Measurements from ENCODE around the gene YOD1. TPM values are rescaled to one million over a fixed set of nuclear protein-coding genes. Genes with fewer than 3 reads are reported as not detected.

Gene YOD1
- total and polyA plus RNA-seq, 2 of the 13 experiments (the other 11 are each of a cell fraction or from before 2014, with no cell fraction given), result 3.4 to 9.1 TPM

DNA sequence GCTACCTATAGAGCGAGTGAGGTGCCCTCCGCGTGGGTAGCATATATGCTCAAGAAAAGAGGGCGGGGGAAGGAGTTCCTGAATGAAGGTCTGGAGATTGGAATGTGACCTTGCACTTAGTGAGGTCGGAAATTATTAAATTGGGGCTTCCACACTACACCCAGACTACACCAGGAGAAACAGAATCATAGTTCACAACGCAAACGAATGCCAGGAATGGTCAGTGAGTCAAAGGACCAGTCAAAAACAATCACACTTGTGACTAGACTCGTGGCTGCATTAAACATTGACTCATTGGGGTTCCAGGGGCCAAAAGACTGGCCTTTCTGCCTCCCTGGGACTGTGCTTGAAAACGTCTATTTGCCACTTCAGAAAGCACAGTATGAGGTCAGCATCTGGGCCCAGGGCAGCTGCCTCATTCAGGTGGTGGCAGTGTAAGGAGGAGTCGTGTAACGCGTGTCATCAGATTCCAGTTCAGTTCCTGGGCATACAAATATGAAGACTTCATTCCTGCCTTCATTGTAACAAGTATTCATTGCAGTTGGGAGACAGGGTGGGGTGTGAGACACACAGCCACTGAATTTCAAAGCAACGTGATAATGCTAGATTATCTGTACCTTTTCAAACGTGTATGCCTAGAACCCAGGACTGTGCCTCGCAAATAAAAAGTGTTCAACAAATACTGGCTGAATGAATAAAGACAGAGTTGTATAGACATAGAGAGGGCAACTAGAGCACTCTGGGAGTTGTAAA lies at the start of gene YOD1 (continued):
- TF ChIP-seq, protein P1, sequence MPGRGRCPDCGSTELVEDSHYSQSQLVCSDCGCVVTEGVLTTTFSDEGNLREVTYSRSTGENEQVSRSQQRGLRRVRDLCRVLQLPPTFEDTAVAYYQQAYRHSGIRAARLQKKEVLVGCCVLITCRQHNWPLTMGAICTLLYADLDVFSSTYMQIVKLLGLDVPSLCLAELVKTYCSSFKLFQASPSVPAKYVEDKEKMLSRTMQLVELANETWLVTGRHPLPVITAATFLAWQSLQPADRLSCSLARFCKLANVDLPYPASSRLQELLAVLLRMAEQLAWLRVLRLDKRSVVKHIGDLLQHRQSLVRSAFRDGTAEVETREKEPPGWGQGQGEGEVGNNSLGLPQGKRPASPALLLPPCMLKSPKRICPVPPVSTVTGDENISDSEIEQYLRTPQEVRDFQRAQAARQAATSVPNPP (CRISPR knock-in tag; IDR thresholded peaks at IDR 0.05), result no peak
- no peak for TF ChIP-seq FOXP1 (IDR thresholded peaks at IDR 0.05)
- no peak for TF ChIP-seq FOXP1 (CRISPR knock-in tag; IDR thresholded peaks at IDR 0.05)
- TF ChIP-seq TBP (CRISPR knock-in tag; IDR thresholded peaks at IDR 0.05), result no peak
- no peak for TF ChIP-seq SMARCE1 (IDR thresholded peaks at IDR 0.05; ENCODE audit: borderline replicate concordance)
- TF ChIP-seq, protein P2, sequence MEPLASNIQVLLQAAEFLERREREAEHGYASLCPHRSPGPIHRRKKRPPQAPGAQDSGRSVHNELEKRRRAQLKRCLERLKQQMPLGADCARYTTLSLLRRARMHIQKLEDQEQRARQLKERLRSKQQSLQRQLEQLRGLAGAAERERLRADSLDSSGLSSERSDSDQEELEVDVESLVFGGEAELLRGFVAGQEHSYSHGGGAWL (CRISPR knock-in tag; IDR thresholded peaks at IDR 0.05), result no peak
- no peak for TF ChIP-seq SALL1 (CRISPR knock-in tag; IDR thresholded peaks at IDR 0.05)
- TF ChIP-seq ZNF839 (CRISPR knock-in tag; IDR thresholded peaks at IDR 0.05; ENCODE audit: borderline replicate concordance), result no peak
- TF ChIP-seq GATAD1 (CRISPR knock-in tag; IDR thresholded peaks at IDR 0.05), result no peak
- peak; percentile 85; the same call in 1 of the 2 replicates for TF ChIP-seq KDM5A (IDR thresholded peaks at IDR 0.05; ENCODE audit: borderline replicate concordance, low read length)
- TF ChIP-seq JUNB (CRISPR knock-in tag; IDR thresholded peaks at IDR 0.05; ENCODE audit: borderline replicate concordance), result no peak
- TF ChIP-seq, protein P3, sequence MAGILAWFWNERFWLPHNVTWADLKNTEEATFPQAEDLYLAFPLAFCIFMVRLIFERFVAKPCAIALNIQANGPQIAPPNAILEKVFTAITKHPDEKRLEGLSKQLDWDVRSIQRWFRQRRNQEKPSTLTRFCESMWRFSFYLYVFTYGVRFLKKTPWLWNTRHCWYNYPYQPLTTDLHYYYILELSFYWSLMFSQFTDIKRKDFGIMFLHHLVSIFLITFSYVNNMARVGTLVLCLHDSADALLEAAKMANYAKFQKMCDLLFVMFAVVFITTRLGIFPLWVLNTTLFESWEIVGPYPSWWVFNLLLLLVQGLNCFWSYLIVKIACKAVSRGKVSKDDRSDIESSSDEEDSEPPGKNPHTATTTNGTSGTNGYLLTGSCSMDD (CRISPR knock-in tag; IDR thresholded peaks at IDR 0.05), result no peak
- peak; percentile 19; the same call in 1 of the 2 replicates for TF ChIP-seq ZNF556 (CRISPR knock-in tag; IDR thresholded peaks at IDR 0.05; ENCODE audit: borderline replicate concordance)
- TF ChIP-seq WIZ (CRISPR knock-in tag; IDR thresholded peaks at IDR 0.05), result no peak
- TF ChIP-seq, protein P4, sequence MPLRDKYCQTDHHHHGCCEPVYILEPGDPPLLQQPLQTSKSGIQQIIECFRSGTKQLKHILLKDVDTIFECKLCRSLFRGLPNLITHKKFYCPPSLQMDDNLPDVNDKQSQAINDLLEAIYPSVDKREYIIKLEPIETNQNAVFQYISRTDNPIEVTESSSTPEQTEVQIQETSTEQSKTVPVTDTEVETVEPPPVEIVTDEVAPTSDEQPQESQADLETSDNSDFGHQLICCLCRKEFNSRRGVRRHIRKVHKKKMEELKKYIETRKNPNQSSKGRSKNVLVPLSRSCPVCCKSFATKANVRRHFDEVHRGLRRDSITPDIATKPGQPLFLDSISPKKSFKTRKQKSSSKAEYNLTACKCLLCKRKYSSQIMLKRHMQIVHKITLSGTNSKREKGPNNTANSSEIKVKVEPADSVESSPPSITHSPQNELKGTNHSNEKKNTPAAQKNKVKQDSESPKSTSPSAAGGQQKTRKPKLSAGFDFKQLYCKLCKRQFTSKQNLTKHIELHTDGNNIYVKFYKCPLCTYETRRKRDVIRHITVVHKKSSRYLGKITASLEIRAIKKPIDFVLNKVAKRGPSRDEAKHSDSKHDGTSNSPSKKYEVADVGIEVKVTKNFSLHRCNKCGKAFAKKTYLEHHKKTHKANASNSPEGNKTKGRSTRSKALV (CRISPR knock-in tag; IDR thresholded peaks at IDR 0.05), result no peak
- TF ChIP-seq ZNF33B (CRISPR knock-in tag; IDR thresholded peaks at IDR 0.05), result no peak
- no peak for TF ChIP-seq ZBTB1 (CRISPR knock-in tag; IDR thresholded peaks at IDR 0.05; ENCODE audit: borderline replicate concordance)
- TF ChIP-seq CENPX (CRISPR knock-in tag; IDR thresholded peaks at IDR 0.05), result no peak
- TF ChIP-seq ATF7 (IDR thresholded peaks at IDR 0.05), result no peak
- no peak for TF ChIP-seq ATF7 (CRISPR knock-in tag; IDR thresholded peaks at IDR 0.05)
- no peak for TF ChIP-seq NFIC (IDR thresholded peaks at IDR 0.05; ENCODE audit: low read length)
- TF ChIP-seq ESRRA (CRISPR knock-in tag; IDR thresholded peaks at IDR 0.05; ENCODE audit: low read depth), result no peak
- TF ChIP-seq SIN3B (IDR thresholded peaks at IDR 0.05; ENCODE audit: low read length), result no peak
- no peak for TF ChIP-seq AHR (CRISPR knock-in tag; IDR thresholded peaks at IDR 0.05)
- TF ChIP-seq, protein P5, sequence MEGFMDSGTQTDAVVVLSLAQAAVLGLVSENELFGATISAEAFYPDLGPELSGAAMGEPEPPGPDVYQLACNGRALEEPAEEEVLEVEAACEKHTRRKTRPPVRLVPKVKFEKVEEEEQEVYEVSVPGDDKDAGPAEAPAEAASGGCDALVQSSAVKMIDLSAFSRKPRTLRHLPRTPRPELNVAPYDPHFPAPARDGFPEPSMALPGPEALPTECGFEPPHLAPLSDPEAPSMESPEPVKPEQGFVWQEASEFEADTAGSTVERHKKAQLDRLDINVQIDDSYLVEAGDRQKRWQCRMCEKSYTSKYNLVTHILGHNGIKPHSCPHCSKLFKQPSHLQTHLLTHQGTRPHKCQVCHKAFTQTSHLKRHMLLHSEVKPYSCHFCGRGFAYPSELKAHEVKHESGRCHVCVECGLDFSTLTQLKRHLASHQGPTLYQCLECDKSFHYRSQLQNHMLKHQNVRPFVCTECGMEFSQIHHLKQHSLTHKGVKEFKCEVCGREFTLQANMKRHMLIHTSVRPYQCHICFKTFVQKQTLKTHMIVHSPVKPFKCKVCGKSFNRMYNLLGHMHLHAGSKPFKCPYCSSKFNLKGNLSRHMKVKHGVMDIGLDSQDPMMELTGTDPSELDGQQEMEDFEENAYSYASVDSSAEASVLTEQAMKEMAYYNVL (CRISPR knock-in tag; IDR thresholded peaks at IDR 0.05; ENCODE audit: borderline replicate concordance), result no peak
